Omental fat pad (tissue), 4 donors: Measurements from ENCODE around the gene C1QTNF6. TPM values are rescaled to one million over a fixed set of nuclear protein-coding genes. Genes with fewer than 3 reads are reported as not detected.

Experiments
- ATAC-seq: fragments of 150-250 bp; one replicate; pipeline ENCODE4 v1.9.1; 2016; ENCODE audit warnings: mild to moderate bottlenecking, moderate library complexity; ENCODE audit not compliant: low FRiP score
- DNase-seq: peaks from one replicate; pipeline ENCODE4 v3.0.0-alpha.2; 2019; ENCODE audit warnings: low spot score
- total RNA-seq, 4 donors: library from RNA; depleted of rRNA; stranded (reverse); fragments of >200 nt; gene quantifications; one replicate each; pipeline ENCODE4 v1.1.0, GENCODE V29; 2016
- TF ChIP-seq, protein P1 (sequence below), 3 donors: fragments of 450-650 bp; IDR thresholded peaks; one replicate each; pipeline ENCODE4 v1.5.1; 2016 to 2017; ENCODE audit warnings: antibody characterized with exemption in 3 of 3, mild to moderate bottlenecking in 3 of 3, moderate library complexity in 2 of 3

Gene C1QTNF6
- total RNA-seq, 4 donors from 2014 or later: 1.0 to 2.8 (median 1.4) TPM

DNA sequence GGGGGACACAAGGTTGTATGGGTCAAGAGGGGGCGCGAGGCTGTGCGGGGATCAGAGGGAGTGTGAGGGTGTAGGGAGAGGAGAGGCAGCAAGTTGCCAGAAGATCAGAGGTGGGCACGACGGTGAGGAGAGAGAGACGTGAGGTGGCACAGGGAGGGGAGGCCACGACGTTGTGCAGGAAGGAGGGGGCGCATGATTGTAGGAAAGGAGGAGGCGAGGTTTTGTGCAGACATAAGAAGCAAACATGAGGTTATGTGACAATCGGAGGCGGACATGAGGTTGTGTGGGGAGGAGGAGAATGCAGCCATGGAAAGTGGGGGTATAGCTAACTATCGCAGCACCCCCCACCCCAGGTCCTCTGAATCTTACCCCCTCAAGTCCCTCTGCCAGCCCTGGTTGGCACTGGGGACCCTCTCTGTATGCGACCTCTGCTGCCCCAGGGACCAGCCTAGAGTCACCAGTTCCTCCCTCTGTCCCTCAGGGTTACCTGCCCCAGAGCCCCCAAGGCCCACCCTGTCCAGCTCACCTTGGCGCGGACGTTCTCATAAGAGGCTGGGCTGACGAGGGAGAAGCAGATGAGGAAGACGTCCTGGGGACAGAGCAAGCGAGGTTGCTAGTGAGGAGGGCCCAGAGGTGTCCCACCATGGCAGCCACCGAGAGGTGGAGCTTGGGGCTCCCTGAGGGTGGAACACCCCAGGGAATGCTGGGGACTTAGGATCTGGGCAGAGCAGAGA is 43.5 kb upstream of the C1QTNF6 start:
- no peak for DNase-seq
- TF ChIP-seq, protein P1, sequence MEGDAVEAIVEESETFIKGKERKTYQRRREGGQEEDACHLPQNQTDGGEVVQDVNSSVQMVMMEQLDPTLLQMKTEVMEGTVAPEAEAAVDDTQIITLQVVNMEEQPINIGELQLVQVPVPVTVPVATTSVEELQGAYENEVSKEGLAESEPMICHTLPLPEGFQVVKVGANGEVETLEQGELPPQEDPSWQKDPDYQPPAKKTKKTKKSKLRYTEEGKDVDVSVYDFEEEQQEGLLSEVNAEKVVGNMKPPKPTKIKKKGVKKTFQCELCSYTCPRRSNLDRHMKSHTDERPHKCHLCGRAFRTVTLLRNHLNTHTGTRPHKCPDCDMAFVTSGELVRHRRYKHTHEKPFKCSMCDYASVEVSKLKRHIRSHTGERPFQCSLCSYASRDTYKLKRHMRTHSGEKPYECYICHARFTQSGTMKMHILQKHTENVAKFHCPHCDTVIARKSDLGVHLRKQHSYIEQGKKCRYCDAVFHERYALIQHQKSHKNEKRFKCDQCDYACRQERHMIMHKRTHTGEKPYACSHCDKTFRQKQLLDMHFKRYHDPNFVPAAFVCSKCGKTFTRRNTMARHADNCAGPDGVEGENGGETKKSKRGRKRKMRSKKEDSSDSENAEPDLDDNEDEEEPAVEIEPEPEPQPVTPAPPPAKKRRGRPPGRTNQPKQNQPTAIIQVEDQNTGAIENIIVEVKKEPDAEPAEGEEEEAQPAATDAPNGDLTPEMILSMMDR (IDR thresholded peaks at IDR 0.05): no peak
- no peak for ATAC-seq

DNA sequence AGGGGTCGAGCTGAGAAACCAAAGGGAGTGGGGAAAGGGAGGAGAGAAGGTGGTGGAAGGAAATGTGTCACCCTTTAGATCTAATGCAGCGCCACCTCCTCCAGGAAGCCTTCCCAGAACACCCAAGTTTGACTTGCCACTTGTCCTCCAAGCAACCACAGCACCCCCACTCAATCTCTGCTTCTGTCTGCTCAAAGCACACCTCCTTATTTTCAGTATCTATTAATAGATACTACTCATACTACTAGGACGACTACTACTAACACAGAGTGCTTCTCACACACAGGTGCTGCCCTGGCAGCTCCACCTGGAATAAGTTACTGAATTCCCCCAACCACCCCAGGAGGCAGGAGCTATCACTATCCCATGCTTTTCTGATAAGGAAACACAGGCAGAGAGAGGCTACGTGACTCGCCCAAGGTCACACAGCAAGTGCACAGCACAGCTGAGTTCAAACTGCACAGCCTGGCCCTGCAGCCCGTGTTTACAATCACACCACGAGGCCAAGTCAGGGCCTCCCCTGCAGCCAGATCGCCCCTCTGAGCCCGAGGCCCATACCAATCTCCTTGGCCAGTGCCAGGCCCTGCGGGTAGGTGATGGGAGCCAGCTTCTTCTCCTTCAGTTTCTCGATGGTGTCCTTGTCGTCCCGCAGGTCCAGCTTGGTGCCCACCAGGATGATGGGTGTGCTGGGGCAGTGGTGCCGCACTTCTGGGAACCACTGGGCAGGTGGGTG is 42.8 kb upstream of the C1QTNF6 start:
- DNase-seq (no peak), ATAC-seq (no peak)
- TF ChIP-seq, protein P1 (IDR thresholded peaks at IDR 0.05): no peak

DNA sequence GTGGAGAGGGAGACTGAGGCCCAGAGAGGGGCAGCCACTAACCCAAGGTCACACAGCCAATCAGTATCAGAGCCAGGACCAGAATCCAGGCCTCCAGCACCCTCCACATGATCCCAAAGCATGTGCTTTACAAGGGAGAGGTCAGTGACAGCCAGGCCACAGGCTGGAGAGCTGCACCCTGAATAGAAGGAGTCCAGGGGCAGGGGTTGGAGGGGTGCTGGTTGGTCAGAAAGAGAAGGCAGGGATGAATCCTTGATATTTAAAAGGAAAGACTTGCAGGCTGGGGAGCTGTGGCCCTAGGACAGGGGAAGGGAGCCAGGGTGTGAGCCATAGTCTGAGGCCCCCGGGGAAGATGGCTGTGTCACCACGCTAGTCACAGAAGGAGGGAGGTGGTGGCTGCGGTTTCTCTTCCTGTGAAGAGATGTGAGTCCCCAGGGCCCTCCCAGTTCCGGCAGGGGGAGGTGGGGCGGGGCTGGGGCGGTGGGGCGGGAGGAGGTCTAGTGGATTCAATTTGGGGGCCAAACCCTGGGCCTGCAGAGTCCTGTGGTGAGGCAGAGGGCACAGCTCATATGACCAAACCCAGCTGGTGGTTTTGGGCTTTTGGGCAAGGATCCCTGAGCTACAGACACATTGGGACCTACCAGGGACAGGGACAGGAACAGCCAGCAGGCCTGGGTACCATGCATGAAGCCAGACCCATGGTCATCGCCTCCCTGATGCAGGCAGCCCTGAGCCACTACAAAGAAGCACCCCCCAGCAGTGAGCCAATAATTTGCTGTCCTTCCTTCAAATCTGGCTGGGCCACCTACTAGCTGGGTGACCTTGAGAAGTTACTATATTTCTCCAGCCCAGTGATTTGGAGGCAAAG is 42.0 kb upstream of the C1QTNF6 start:
- TF ChIP-seq, protein P1 (IDR thresholded peaks at IDR 0.05): no peak
- DNase-seq: no peak

DNA sequence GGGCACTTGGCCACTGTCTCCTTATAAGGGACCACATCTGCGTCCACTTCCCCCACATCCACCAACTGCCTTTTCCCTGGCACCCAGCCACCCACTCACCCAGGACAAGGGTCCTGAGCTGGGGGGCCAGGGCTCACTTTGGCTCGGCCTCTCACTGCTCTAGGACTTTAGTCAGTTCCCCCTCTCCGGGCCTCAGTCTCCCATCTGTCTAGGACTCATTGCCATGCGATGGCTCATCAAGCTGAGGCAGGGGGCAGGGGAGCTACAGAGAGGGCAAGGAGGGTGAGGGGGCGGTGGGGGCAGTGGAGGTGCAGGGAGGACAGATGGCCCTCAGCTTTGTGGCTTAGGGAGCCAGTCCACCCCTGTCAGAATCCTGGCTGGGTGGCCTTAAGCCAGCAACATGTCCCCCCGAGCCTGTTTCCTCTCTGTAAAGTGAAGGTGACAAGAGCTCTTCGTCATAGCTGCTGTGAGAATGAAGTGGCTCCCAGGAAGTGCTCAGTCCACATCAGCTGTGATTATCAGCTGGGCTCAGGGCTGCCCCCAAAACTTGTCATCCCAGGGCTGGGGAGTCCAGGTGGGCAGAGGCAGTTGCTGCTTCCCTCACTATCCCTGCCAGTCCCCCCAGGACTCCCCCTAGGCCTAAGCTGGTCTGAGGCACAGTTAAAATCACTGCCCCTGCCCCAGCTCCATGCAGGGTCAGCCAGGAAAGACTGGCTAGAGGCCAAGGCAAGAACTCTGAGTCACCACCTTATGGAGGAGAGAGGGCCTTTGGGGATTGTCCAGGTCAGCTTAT is 41.2 kb upstream of the C1QTNF6 start:
- TF ChIP-seq, protein P1 (IDR thresholded peaks at IDR 0.05): no peak
- DNase-seq: no peak
- ATAC-seq: no peak

More for the DNA sequence above, 42.0 kb upstream of the C1QTNF6 start:
- no peak for ATAC-seq

DNA sequence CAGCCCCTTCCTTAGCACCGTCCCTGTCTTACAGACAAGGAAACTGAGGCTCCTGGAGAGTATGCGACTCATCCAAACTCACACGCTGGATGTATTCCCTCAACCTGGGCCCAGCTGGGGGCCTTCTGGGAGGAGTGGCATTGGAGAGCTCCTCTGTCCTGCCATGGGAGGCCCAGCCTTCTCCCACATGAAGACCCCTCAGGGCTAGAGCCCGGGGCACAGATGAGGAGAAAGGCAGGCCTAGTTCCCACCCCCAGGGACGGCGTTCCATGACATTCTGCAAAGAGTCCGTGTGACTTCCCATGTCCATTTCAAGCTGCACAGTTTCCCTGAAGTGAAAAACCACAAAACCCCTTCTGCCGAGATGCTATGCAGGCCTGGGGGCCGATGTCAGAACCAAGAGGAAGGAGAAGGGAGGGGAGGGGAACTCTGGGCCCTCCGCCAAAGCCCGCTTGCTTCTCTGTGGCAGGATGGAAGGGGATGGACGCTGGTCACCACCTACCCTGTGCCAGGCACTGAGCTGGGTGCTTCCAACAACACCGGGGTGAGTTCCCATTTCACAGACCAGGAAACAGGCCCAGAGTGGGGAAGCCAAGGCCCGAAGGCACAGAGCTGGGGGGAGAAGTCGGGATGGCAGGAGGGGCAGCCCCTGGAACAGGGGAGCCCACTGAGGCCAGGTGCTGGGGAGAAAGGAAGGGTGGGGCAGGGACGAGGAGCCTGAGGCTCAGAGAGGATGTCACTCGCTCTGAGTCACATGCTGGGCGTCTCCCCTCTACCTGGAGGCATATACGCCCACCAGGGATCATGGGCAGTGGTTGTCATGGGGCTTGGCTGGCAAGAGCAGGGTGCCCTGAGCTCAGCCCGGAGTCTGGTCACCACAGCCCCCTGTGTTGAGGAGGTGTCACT is 40.3 kb upstream of the C1QTNF6 start:
- TF ChIP-seq, protein P1 (IDR thresholded peaks at IDR 0.05): no peak
- ATAC-seq (no peak), DNase-seq (no peak)
